ENCODE results near the gene PCAT6.
"Not testable (repeated sequence)": the region's sequence is repeated elsewhere in the genome, so short reads cannot be mapped to it uniquely, and the experiment has no call there.

PCAT6 gene

DNA sequence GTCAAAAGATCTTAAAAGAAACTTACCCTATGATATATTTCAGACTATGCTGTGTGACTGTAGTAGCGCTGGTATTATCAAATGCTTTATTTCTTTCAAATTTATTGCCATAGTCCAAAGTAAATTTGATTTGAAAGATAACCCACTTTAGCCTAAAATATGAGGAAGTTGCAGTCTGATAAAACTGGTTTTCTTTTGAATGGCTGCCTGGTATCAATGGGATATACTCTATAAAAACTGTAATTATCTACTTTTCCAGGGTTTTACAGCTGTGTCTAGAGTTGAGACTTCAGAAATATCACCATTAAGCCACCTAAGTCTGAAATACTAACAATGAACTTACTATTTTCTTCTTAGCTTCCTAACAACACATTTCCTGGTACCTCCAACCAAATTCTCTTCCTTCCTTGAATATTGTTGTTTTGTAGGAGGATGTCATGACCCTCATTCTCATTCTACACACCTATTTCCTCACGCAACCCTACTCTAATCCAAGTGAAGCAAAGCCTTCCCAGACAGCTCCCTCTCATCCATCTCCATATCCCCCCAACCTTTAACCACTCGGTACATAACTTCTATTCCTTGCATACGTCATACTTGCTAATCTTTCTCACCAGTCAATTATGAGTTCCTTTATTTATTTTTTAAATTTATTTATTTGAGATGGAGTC lies 19.5 kb upstream of the PCAT6 start:
- POLR2A ChIA-PET = interaction anchor here (0.8 kb wide), 1 partner anchor 16 kb away, joined by 5 read pairs; the partner anchor contains the start of gene KDM5B
- Histone ChIP-seq H3K36me3 (ENCODE audit: control insufficient read depth in 4 of 4, insufficient read depth in 4 of 4, low read length in 3 of 4) (peaks cover 0 to 9% (median 3%) of the 10 kb centered on the region in 4 experiments), H3K9me3 (ENCODE audit: control extremely low read depth in 1 of 5, control insufficient read depth in 4 of 5, insufficient read depth in 2 of 5, low read depth in 1 of 5, low read length in 4 of 5) (no peaks in the 10 kb centered on the region), H3K27me3 (replicated peaks in 2 of 5; ENCODE audit: control insufficient read depth in 4 of 5, insufficient read depth in 5 of 5, low read length in 4 of 5) (no peaks in the 10 kb centered on the region), H3K27ac (ENCODE audit: insufficient read depth in 1 of 2, low read depth in 1 of 2, low read length in 2 of 2, poor library complexity in 1 of 2, severe bottlenecking in 2 of 2) (peak overlapping the region in 1 of 2 experiments; percentile 7), H3K4me1 (ENCODE audit: control extremely low read depth in 1 of 4, control insufficient read depth in 4 of 4, insufficient read depth in 4 of 4, low read length in 3 of 4) (peaks cover 6 to 20% (median 12%) of the 10 kb centered on the region in 4 experiments), H3K4me3 (ENCODE audit: control insufficient read depth in 1 of 7, extremely low read depth in 1 of 7, insufficient read depth in 4 of 7, low read depth in 2 of 7, low read length in 6 of 7) (no peak overlapping the region)
- no CpG with 5 or more reads among the region's 4 CpGs for WGBS (ENCODE audit: insufficient coverage)
- CTCF ChIA-PET = interaction anchor here (0.6 to 1.0 kb wide), 2 partner anchors 24 to 1961 kb away, joined by 3 to 5 read pairs; no protein-coding TSS in a partner anchor
- DNase-seq = peak in 2 of 3 donors; percentile 30 to 52

DNA sequence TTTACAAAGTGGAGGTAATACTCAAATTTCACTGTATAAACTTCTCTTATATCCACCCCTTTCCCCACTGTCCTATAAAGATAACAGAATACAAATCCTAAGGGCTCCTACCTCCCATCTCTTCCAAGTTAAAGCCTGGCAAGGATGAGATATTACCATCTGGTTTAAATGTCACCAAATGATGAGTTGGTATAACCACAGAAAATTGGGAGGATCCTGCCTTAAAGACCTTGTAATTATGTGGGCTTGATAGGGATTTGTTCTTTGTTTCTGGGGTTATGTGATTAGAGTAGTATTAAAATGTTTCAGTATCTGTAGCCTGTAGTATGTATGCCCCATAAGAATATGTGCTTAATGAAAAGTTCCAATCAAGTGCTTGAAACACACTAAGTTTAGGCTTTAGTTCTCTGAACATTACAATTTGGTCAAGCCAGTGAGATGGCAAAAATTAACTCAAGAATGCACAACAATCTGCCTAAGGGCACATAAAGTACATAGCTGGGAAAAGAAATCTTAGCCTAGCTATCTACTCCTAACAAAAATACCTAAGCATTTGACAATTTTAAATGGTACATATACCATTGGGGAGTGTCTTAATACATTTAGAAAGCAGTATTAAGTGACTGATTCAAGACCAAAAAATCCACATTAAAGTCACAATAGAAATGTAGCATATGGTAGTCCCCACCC lies 16.6 kb upstream of the PCAT6 start:
- CTCF ChIA-PET = interaction anchor here (1.1 to 1.4 kb wide), 2 partner anchors 11 to 60 kb away, joined by 3 read pairs; no protein-coding TSS in a partner anchor
- POLR2A ChIA-PET = no interaction called here
- Histone ChIP-seq H3K9me3 (ENCODE audit: control extremely low read depth in 1 of 5, control insufficient read depth in 4 of 5, insufficient read depth in 2 of 5, low read depth in 1 of 5, low read length in 4 of 5) (no peaks in the 10 kb centered on the region), H3K36me3 (ENCODE audit: control insufficient read depth in 4 of 4, insufficient read depth in 4 of 4, low read length in 3 of 4) (peaks cover 0 to 20% (median 9%) of the 10 kb centered on the region in 4 experiments), H3K27me3 (replicated peaks in 2 of 5; ENCODE audit: control insufficient read depth in 4 of 5, insufficient read depth in 5 of 5, low read length in 4 of 5) (no peaks in the 10 kb centered on the region), H3K4me1 (ENCODE audit: control extremely low read depth in 1 of 4, control insufficient read depth in 4 of 4, insufficient read depth in 4 of 4, low read length in 3 of 4) (peaks cover 6 to 27% (median 15%) of the 10 kb centered on the region in 4 experiments), H3K4me3 (ENCODE audit: control insufficient read depth in 1 of 7, extremely low read depth in 1 of 7, insufficient read depth in 4 of 7, low read depth in 2 of 7, low read length in 6 of 7) (no peak overlapping the region), H3K27ac (ENCODE audit: insufficient read depth in 1 of 2, low read depth in 1 of 2, low read length in 2 of 2, poor library complexity in 1 of 2, severe bottlenecking in 2 of 2) (no peak overlapping the region)
- no peak for DNase-seq

- H3K27me3 ChIP-seq (replicated peaks in 2 of 5; ENCODE audit: control insufficient read depth in 4 of 5, insufficient read depth in 5 of 5, low read length in 4 of 5); H3K4me3 ChIP-seq (ENCODE audit: control insufficient read depth in 1 of 7, extremely low read depth in 1 of 7, insufficient read depth in 4 of 7, low read depth in 2 of 7, low read length in 6 of 7); H3K9me3 ChIP-seq (ENCODE audit: control extremely low read depth in 1 of 5, control insufficient read depth in 4 of 5, insufficient read depth in 2 of 5, low read depth in 1 of 5, low read length in 4 of 5); H3K27ac ChIP-seq (ENCODE audit: insufficient read depth in 1 of 2, low read depth in 1 of 2, low read length in 2 of 2, poor library complexity in 1 of 2, severe bottlenecking in 2 of 2); POLR2A ChIA-PET; DNase-seq: not testable (repeated sequence)
- peaks cover 0 to 20% (median 8%) of the 10 kb centered on the region in 4 experiments for H3K36me3 ChIP-seq (ENCODE audit: control insufficient read depth in 4 of 4, insufficient read depth in 4 of 4, low read length in 3 of 4)
- CTCF ChIA-PET = interaction anchor here (1.1 to 1.4 kb wide), 2 partner anchors 11 to 59 kb away, joined by 3 read pairs; no protein-coding TSS in a partner anchor
- WGBS (ENCODE audit: insufficient coverage) = 90% methylated on average over 2 of the region's 6 CpGs
- peaks cover 6 to 27% (median 15%) of the 10 kb centered on the region in 4 experiments for H3K4me1 ChIP-seq (ENCODE audit: control extremely low read depth in 1 of 4, control insufficient read depth in 4 of 4, insufficient read depth in 4 of 4, low read length in 3 of 4)
Measured at GRCh38 chr1:202794931-202795330, 15.8 kb upstream of the PCAT6 start.

DNA sequence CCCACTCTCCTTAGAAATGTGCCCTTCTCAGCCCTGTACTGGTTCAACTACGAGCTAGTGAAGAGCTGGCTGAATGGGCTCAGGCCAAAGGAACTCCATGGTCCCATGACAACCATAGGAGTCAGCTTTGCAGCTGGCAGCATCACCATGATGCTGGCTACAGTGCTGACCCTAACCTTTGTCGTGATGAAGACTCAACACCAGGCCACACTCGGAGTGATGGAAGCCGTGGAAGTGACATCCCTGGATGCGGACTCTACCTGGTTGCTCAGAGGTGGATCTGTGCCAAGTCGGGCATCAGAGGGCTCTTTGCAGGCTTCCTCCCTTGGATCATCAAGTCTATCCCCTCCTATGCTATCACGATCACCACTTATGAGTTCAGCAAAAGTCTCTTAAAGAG lies 14.1 kb upstream of the PCAT6 start:
- 97% methylated on average over 6 of the region's 7 CpGs for WGBS (ENCODE audit: insufficient coverage)
- peaks cover 0 to 24% (median 9%) of the 10 kb centered on the region in 4 experiments for H3K4me1 ChIP-seq (ENCODE audit: control extremely low read depth in 1 of 4, control insufficient read depth in 4 of 4, insufficient read depth in 4 of 4, low read length in 3 of 4)
- no peaks in the 10 kb centered on the region for H3K27me3 ChIP-seq (replicated peaks in 2 of 5; ENCODE audit: control insufficient read depth in 4 of 5, insufficient read depth in 5 of 5, low read length in 4 of 5)
- H3K9me3 ChIP-seq (ENCODE audit: control extremely low read depth in 1 of 5, control insufficient read depth in 4 of 5, insufficient read depth in 2 of 5, low read depth in 1 of 5, low read length in 4 of 5) = no peaks in the 10 kb centered on the region
- no peak for DNase-seq
- H3K4me3 ChIP-seq (ENCODE audit: control insufficient read depth in 1 of 7, extremely low read depth in 1 of 7, insufficient read depth in 4 of 7, low read depth in 2 of 7, low read length in 6 of 7) = no peak overlapping the region
- ChIA-PET POLR2A (interaction anchor here (1.1 to 1.2 kb wide), 2 partner anchors 12 to 14 kb away, joined by 3 to 6 read pairs; partner anchors contain the start of genes KDM5B and PCAT6), CTCF (interaction anchor here (0.9 to 1.7 kb wide), 4 partner anchors 15 to 57 kb away, joined by 3 to 6 read pairs (median 4); no protein-coding TSS in a partner anchor)
- peaks cover 7 to 20% (median 9%) of the 10 kb centered on the region in 4 experiments for H3K36me3 ChIP-seq (ENCODE audit: control insufficient read depth in 4 of 4, insufficient read depth in 4 of 4, low read length in 3 of 4)
- H3K27ac ChIP-seq (ENCODE audit: insufficient read depth in 1 of 2, low read depth in 1 of 2, low read length in 2 of 2, poor library complexity in 1 of 2, severe bottlenecking in 2 of 2) = no peak overlapping the region

GRCh38 chr1:202798260-202798659 lies 12.5 kb upstream of the PCAT6 start:
- ChIA-PET CTCF (interaction anchor here (0.6 to 1.6 kb wide), 2 partner anchors 54 to 61 kb away, joined by 3 read pairs; no protein-coding TSS in a partner anchor), POLR2A (interaction anchor here (0.8 kb wide), 1 partner anchor 17 kb away, joined by 3 read pairs; no protein-coding TSS in a partner anchor)
- DNase-seq = no peak
- H3K36me3 ChIP-seq (ENCODE audit: control insufficient read depth in 4 of 4, insufficient read depth in 4 of 4, low read length in 3 of 4) = peaks cover 7 to 20% (median 9%) of the 10 kb centered on the region in 4 experiments
- H3K9me3 ChIP-seq (ENCODE audit: control extremely low read depth in 1 of 5, control insufficient read depth in 4 of 5, insufficient read depth in 2 of 5, low read depth in 1 of 5, low read length in 4 of 5) = no peaks in the 10 kb centered on the region
- no peaks in the 10 kb centered on the region for H3K27me3 ChIP-seq (replicated peaks in 2 of 5; ENCODE audit: control insufficient read depth in 4 of 5, insufficient read depth in 5 of 5, low read length in 4 of 5)
- peaks cover 3 to 36% (median 12%) of the 10 kb centered on the region in 4 experiments for H3K4me1 ChIP-seq (ENCODE audit: control extremely low read depth in 1 of 4, control insufficient read depth in 4 of 4, insufficient read depth in 4 of 4, low read length in 3 of 4)
- no peak overlapping the region for H3K27ac ChIP-seq (ENCODE audit: insufficient read depth in 1 of 2, low read depth in 1 of 2, low read length in 2 of 2, poor library complexity in 1 of 2, severe bottlenecking in 2 of 2)
- no CpG with 5 or more reads among the region's 4 CpGs for WGBS (ENCODE audit: insufficient coverage)
- H3K4me3 ChIP-seq (ENCODE audit: control insufficient read depth in 1 of 7, extremely low read depth in 1 of 7, insufficient read depth in 4 of 7, low read depth in 2 of 7, low read length in 6 of 7) = no peak overlapping the region

DNA sequence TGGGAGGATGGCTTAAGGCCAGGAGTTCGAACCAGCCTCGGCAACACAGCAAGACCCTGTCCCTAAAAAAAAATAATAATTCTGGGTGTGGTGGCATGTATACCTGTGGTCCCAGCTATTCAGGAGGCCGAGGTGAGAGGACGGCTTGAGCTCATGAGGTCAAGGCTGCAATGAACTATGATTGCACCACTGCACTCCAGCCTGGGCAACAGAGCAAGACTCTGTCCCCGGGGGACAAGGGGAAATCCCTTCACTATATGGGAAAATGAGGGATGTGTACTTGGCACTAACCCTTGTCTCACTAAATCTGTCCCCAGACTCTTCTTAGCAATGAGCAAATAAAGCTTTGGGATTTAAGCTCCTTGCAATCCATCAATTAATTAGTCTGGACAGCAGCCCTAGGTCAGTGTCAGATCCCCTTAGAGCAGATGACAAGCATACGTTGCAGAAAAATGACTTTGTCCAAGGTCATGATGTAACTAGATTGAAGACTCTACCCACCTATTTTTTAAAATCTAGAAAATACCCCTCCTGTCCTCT lies 11.9 kb upstream of the PCAT6 start:
- Histone ChIP-seq H3K4me3 (ENCODE audit: control insufficient read depth in 1 of 7, extremely low read depth in 1 of 7, insufficient read depth in 4 of 7, low read depth in 2 of 7, low read length in 6 of 7) (no peak overlapping the region), H3K36me3 (ENCODE audit: control insufficient read depth in 4 of 4, insufficient read depth in 4 of 4, low read length in 3 of 4) (peaks cover 7 to 20% (median 9%) of the 10 kb centered on the region in 4 experiments), H3K4me1 (ENCODE audit: control extremely low read depth in 1 of 4, control insufficient read depth in 4 of 4, insufficient read depth in 4 of 4, low read length in 3 of 4) (peaks cover 3 to 42% (median 17%) of the 10 kb centered on the region in 4 experiments), H3K27me3 (replicated peaks in 2 of 5; ENCODE audit: control insufficient read depth in 4 of 5, insufficient read depth in 5 of 5, low read length in 4 of 5) (no peaks in the 10 kb centered on the region), H3K9me3 (ENCODE audit: control extremely low read depth in 1 of 5, control insufficient read depth in 4 of 5, insufficient read depth in 2 of 5, low read depth in 1 of 5, low read length in 4 of 5) (no peaks in the 10 kb centered on the region), H3K27ac (ENCODE audit: insufficient read depth in 1 of 2, low read depth in 1 of 2, low read length in 2 of 2, poor library complexity in 1 of 2, severe bottlenecking in 2 of 2) (no peak overlapping the region)
- ChIA-PET POLR2A (interaction anchor here (0.8 kb wide), 1 partner anchor 17 kb away, joined by 3 read pairs; no protein-coding TSS in a partner anchor), CTCF (interaction anchor here (0.6 to 1.6 kb wide), 2 partner anchors 54 to 61 kb away, joined by 3 read pairs; no protein-coding TSS in a partner anchor)
- no peak for DNase-seq
- WGBS (ENCODE audit: insufficient coverage) = 93% methylated on average over 3 of the region's 6 CpGs

Data from common myeloid progenitor, CD34-positive (primary cell).